HepG2 (cell line): ENCODE data around the gene C1orf21. TPM values are rescaled to one million over a fixed set of nuclear protein-coding genes. Genes with fewer than 3 reads are reported as not detected.

Source experiments
- ATAC-seq: fragments of 200-7000 bp; cut with Tn5 transposase; 3 replicates; pipeline ENCODE4 v1.9.1; 2020; ENCODE audit warnings: mild to moderate bottlenecking, moderate library complexity
- BruUV-seq: library from RNA; stranded (reverse); fragments of 400-500 nt; replicated peaks from 2 replicates; lab custom pipeline; 2021; lab: Mats Ljungman, UMichigan
- CTCF ChIA-PET: fragments of 300-600 bp; formaldehyde crosslinking; extraction: SDS; loops from one replicate; lab custom pipeline; 2021; ENCODE audit warnings: low total read pairs, inconsistent platforms, low intra/inter-chr PET ratio; lab: Yijun Ruan, JAX
- POLR2A ChIA-PET: fragments of 350-600 bp; sonication (Branson Sonifier 250); formaldehyde crosslinking; loops from one replicate; lab custom pipeline; 2020; ENCODE audit warnings: antibody characterized with exemption, inconsistent platforms; lab: Yijun Ruan, JAX
- DNase-seq: peaks from one replicate; pipeline ENCODE4 v3.0.0-alpha.2; 2015; ENCODE audit warnings: low spot score
- FAIRE-seq: peaks from 3 replicates; lab custom pipeline; 2011; peaks lifted over from hg19 to GRCh38; lab: Jason Lieb, UNC
- H2AFZ ChIP-seq: one replicate; pipeline ENCODE4 v1.6.1; 2011; ENCODE audit warnings: low read length, inconsistent platforms
- H3K27ac ChIP-seq: fragments of 300-600 bp; 3 replicates; pipeline ENCODE4 v1.8.0; 2011; ENCODE audit warnings: mixed run types, mild to moderate bottlenecking, mixed read lengths, low read length, inconsistent platforms; ENCODE audit not compliant: insufficient read depth; ENCODE audit errors: extremely low read length
- H3K27me3 ChIP-seq, 2 experiments: fragments of 200-600 bp in 1 of 2; 2 replicates in 1 of 2; 3 replicates in 1 of 2; pipeline versions ENCODE4 v1.6.0 to v1.8.0; 2011; ENCODE audit warnings: low read length in 2 of 2, mild to moderate bottlenecking in 2 of 2, moderate library complexity in 2 of 2, inconsistent platforms in 1 of 2; ENCODE audit not compliant: insufficient read depth in 2 of 2, control insufficient read depth in 1 of 2
- H3K36me3 ChIP-seq, 2 experiments: fragments of 200-600 bp in 1 of 2; replicated peaks in 1 of 2; 2 replicates in 1 of 2; 3 replicates in 1 of 2; pipeline versions ENCODE4 v1.5.1 to v1.8.0; 2011; ENCODE audit warnings: low read length in 2 of 2, inconsistent platforms in 1 of 2; ENCODE audit not compliant: insufficient read depth in 2 of 2, control insufficient read depth in 1 of 2
- H3K4me1 ChIP-seq: 2 replicates; pipeline ENCODE4 v1.5.1; 2012; ENCODE audit warnings: low read length, inconsistent platforms; ENCODE audit not compliant: insufficient read depth
- H3K4me2 ChIP-seq: 2 replicates; pipeline ENCODE4 v1.6.0; 2011; ENCODE audit warnings: low read depth, low read length, inconsistent platforms
- H3K4me3 ChIP-seq, 3 experiments: fragments of 200-600 bp in 1 of 3; sonication (generic), shearing (Covaris generic) in 1 of 3; replicated peaks in 1 of 3; 2 replicates each; pipeline ENCODE4 v1.5.1; 2011 to 2016; ENCODE audit warnings: low read length in 3 of 3, inconsistent platforms in 2 of 3, low read depth in 2 of 3, mild to moderate bottlenecking in 2 of 3, control low read depth in 1 of 3, mixed read lengths in 1 of 3; ENCODE audit not compliant: insufficient read depth in 1 of 3
- H3K79me2 ChIP-seq: one replicate; pipeline ENCODE4 v1.6.1; 2011; ENCODE audit warnings: low read length, inconsistent platforms; ENCODE audit not compliant: insufficient read depth
- H3K9ac ChIP-seq: 2 replicates; pipeline ENCODE4 v1.6.0; 2011; ENCODE audit warnings: mild to moderate bottlenecking, low read depth, low read length, inconsistent platforms; ENCODE audit not compliant: insufficient read depth
- H3K9me3 ChIP-seq: 2 replicates; pipeline ENCODE4 v1.5.1; 2012; ENCODE audit warnings: mild to moderate bottlenecking, low read length
- H4K20me1 ChIP-seq: 2 replicates; pipeline ENCODE4 v1.6.0; 2011; ENCODE audit warnings: inconsistent platforms, mild to moderate bottlenecking, low read length, moderate library complexity; ENCODE audit not compliant: insufficient read depth
- KLF12 ChIP-seq: sonication (generic); formaldehyde crosslinking; IDR thresholded peaks from 2 replicates; pipeline ENCODE4 v1.4.0; 2020; ENCODE audit warnings: missing genetic modification reagents, borderline replicate concordance
- KMT2B ChIP-seq: IDR thresholded peaks from 2 replicates; pipeline ENCODE4 v1.6.1; 2016; ENCODE audit warnings: missing genetic modification reagents, missing compliant biosample characterization
- NAIF1 ChIP-seq: sonication (generic); formaldehyde crosslinking; IDR thresholded peaks from 2 replicates; pipeline ENCODE4 v1.5.0; 2020; ENCODE audit warnings: mild to moderate bottlenecking, missing genetic modification reagents, borderline replicate concordance
- POLR2G ChIP-seq: fragments of 200-400 bp; formaldehyde crosslinking; IDR thresholded peaks from 2 replicates; pipeline ENCODE4 v1.6.1; 2018; ENCODE audit warnings: mild to moderate bottlenecking, low read depth, low read length, moderate library complexity
- SOX13 ChIP-seq, 3 experiments: fragments of 450-650 bp in 1 of 3; sonication (generic) in 1 of 3; formaldehyde crosslinking in 1 of 3; IDR thresholded peaks in 2 of 3; conservative IDR thresholded peaks in 1 of 3; 2 replicates each; pipeline versions ENCODE4 v1.5.0 to v1.6.1; 2016 to 2020; ENCODE audit warnings: antibody characterized with exemption in 1 of 3, mild to moderate bottlenecking in 1 of 3, missing compliant biosample characterization in 1 of 3, missing genetic modification reagents in 1 of 3, moderate library complexity in 1 of 3
- SSRP1 ChIP-seq: IDR thresholded peaks from 2 replicates; pipeline ENCODE4 v1.6.1; 2016; ENCODE audit warnings: control low read depth
- ZBTB44 ChIP-seq: sonication (generic); formaldehyde crosslinking; IDR thresholded peaks from 2 replicates; pipeline ENCODE4 v1.4.0; 2020; ENCODE audit warnings: missing genetic modification reagents
- ZNF296 ChIP-seq: sonication (generic); formaldehyde crosslinking; conservative IDR thresholded peaks from 2 replicates; pipeline ENCODE4 v1.5.0; 2020; ENCODE audit warnings: mild to moderate bottlenecking, missing genetic modification reagents
- ZNF362 ChIP-seq: sonication (generic); formaldehyde crosslinking; IDR thresholded peaks from 2 replicates; pipeline ENCODE4 v1.4.0; 2020; ENCODE audit warnings: missing genetic modification reagents, mild to moderate bottlenecking, borderline replicate concordance
- ZNF468 ChIP-seq: sonication (generic); formaldehyde crosslinking; IDR thresholded peaks from 2 replicates; pipeline ENCODE4 v1.8.0; 2022; ENCODE audit warnings: mild to moderate bottlenecking, moderate library complexity, missing genetic modification reagents
- WGBS: methylation state at CpG from one replicate; pipeline ENCODE4 v1.1.6; 2017; ENCODE audit warnings: low lambda C conversion rate; 5-methylcytosine and 5-hydroxymethylcytosine counted together
- in situ Hi-C: cut with HindIII; loops from 2 replicates; pipeline ENCODE4 v1.10.0; 2017; ENCODE audit warnings: low pct_unique_long_range_greater_than_20kb; ENCODE audit not compliant: extremely low pct_ligation_motif_present
- intact Hi-C: fragments of 100-400 bp; cut with micrococcal nuclease; formaldehyde crosslinking; loops from one replicate; pipeline ENCODE4 v1.10.0; 2022; ENCODE audit not compliant: unreplicated experiment
- polyA plus RNA-seq, 8 experiments: library from polyadenylated mRNA; depleted of rRNA in 3 of 8; stranded (reverse) in 7 of 8; unstranded in 1 of 8; fragments of >200 nt; fragmentation: Illumina TruSeq in 4 of 8; extraction: Trizol in 4 of 8; gene quantifications; 2 replicates each; pipeline versions ENCODE4 v1.2.1 to v1.2.3, GENCODE V29; 2011 to 2016; ENCODE audit warnings: low read depth in 4 of 8, missing spikeins in 1 of 8, mixed read lengths in 1 of 8; ENCODE audit not compliant: insufficient read depth in 1 of 8
- total RNA-seq, 5 experiments: library from RNA; depleted of rRNA; stranded (reverse); fragments of >200 nt; fragmentation: Illumina TruSeq; extraction: Trizol; gene quantifications; 2 replicates each; pipeline ENCODE4 v1.2.3, GENCODE V29; 2016; ENCODE audit warnings: low read depth in 1 of 5

Gene C1orf21
- total and polyA plus RNA-seq, 2 of the 13 experiments (the other 11 are each of a cell fraction or from before 2014, with no cell fraction given), result not detected

- no peak for TF ChIP-seq NAIF1 (CRISPR knock-in tag)
- TF ChIP-seq ZBTB44 (CRISPR knock-in tag), result no peak
- no peak for TF ChIP-seq POLR2G
- no peak for TF ChIP-seq ZNF296 (CRISPR knock-in tag)
- no peak for TF ChIP-seq SSRP1 (CRISPR knock-in tag)
- no peak for TF ChIP-seq KMT2B (CRISPR knock-in tag)
- no peak for TF ChIP-seq ZNF468 (CRISPR knock-in tag)
- no peak for TF ChIP-seq ZNF362 (CRISPR knock-in tag)
- TF ChIP-seq SOX13 (IDR thresholded peaks at IDR 0.05), result no peak
- TF ChIP-seq SOX13 (CRISPR knock-in tag; conservative IDR thresholded peaks at IDR 0.05 in 1 of 2, IDR thresholded peaks at IDR 0.05 in 1 of 2), result no peak
- TF ChIP-seq KLF12, result no peak
- no peak for FAIRE-seq
- H3K9me3 ChIP-seq, result no peaks in the 10 kb centered on the region
- intact Hi-C loops (no loop called here), in situ Hi-C loops (no loop called here)
- no peak overlapping the region for H3K27ac ChIP-seq
- no peaks in the 10 kb centered on the region; a peak in 1 of 5 replicates for H3K27me3 ChIP-seq
- no peaks in the 10 kb centered on the region for H4K20me1 ChIP-seq
- H2AFZ ChIP-seq, result no peak overlapping the region
- WGBS, result 0% methylated on average over 2 of the region's 2 CpGs
- DNase-seq, result no peak
- no peaks in the 10 kb centered on the region for H3K79me2 ChIP-seq
- no peak overlapping the region for H3K4me2 ChIP-seq
- H3K4me3 ChIP-seq, result no peak overlapping the region
- no TSS peak for BruUV-seq
- H3K36me3 ChIP-seq, result no peaks in the 10 kb centered on the region
- H3K4me1 ChIP-seq, result no peaks in the 10 kb centered on the region
- CTCF ChIA-PET, result no interaction called here
- no peak overlapping the region for H3K9ac ChIP-seq
- POLR2A ChIA-PET, result no interaction called here
- no peak for ATAC-seq
These were observed 36.8 kb downstream of the C1orf21 start for GRCh38 chr1:184423649-184424048.
